Loucy (cell line): Measurements from ENCODE around the gene TOP3A.

ENCODE experiments used
- CTCF ChIP-seq: fragments of 200-600 bp; sonication (generic); conservative IDR thresholded peaks from 2 replicates; pipeline ENCODE4 v1.5.1; 2014; ENCODE audit warnings: mild to moderate bottlenecking, antibody characterized with exemption, low read length
- EZH2phosphoT487 ChIP-seq: fragments of 200-600 bp; IDR thresholded peaks from 2 replicates; pipeline ENCODE4 v1.6.1; 2018; ENCODE audit warnings: antibody characterized with exemption, mild to moderate bottlenecking, moderate library complexity, borderline replicate concordance

- no peak for TF ChIP-seq EZH2phosphoT487
- no peak for TF ChIP-seq CTCF
Observed at GRCh38 chr17:18253947-18254821, 60.6 kb downstream of the TOP3A start.
